WTC11 (cell line): ENCODE measurements around the gene ZNF521. TPM values are rescaled to one million over a fixed set of nuclear protein-coding genes. Genes with fewer than 3 reads are reported as not detected.

ENCODE experiments used
- ATAC-seq: fragments of 200-7000 bp; cut with Tn5 transposase; 2 replicates; pipeline ENCODE4 v1.10.0; 2021; ENCODE audit warnings: mild to moderate bottlenecking, moderate library complexity
- CTCF ChIA-PET: fragments of 300-600 bp; sonication (Branson Sonifier 250); formaldehyde crosslinking; loops from one replicate; lab custom pipeline; 2021; ENCODE audit warnings: antibody characterized with exemption; lab: Charles Lee
- POLR2A ChIA-PET: fragments of 350-600 bp; sonication (Branson Sonifier 250); formaldehyde crosslinking; loops from one replicate; lab custom pipeline; 2021; ENCODE audit warnings: antibody characterized with exemption; lab: Charles Lee
- DNase-seq: peaks from one replicate; pipeline ENCODE4 v3.0.0; 2021; ENCODE audit warnings: low spot score
- H3K27ac Mint-ChIP-seq: 2 replicates; pipeline ENCODE4 v1.8.0; 2021; ENCODE audit warnings: mixed read lengths
- H3K27me3 Mint-ChIP-seq: 2 replicates; pipeline ENCODE4 v1.8.0; 2021; ENCODE audit warnings: low read depth, mild to moderate bottlenecking, moderate library complexity, mixed read lengths
- H3K36me3 Mint-ChIP-seq: 2 replicates; pipeline ENCODE4 v1.8.0; 2021; ENCODE audit warnings: mixed read lengths
- H3K4me1 Mint-ChIP-seq: 2 replicates; pipeline ENCODE4 v1.8.0; 2022; ENCODE audit warnings: mixed read lengths
- H3K4me3 Mint-ChIP-seq: 2 replicates; pipeline ENCODE4 v1.8.0; 2021; ENCODE audit warnings: mild to moderate bottlenecking, moderate library complexity, mixed read lengths
- H3K9me3 Mint-ChIP-seq: 2 replicates; pipeline ENCODE4 v1.8.0; 2021; ENCODE audit warnings: mixed read lengths
- ARID4B ChIP-seq: sonication (generic); formaldehyde crosslinking; IDR thresholded peaks from 2 replicates; pipeline ENCODE4 v1.8.0; 2023; ENCODE audit warnings: missing genetic modification reagents, mild to moderate bottlenecking, borderline replicate concordance
- IRF1 ChIP-seq: sonication (generic); formaldehyde crosslinking; IDR thresholded peaks from 2 replicates; pipeline ENCODE4 v1.8.0; 2023; ENCODE audit warnings: missing genetic modification reagents
- IRF2 ChIP-seq: sonication (generic); formaldehyde crosslinking; IDR thresholded peaks from 2 replicates; pipeline ENCODE4 v1.8.0; 2022; ENCODE audit warnings: low read depth, missing genetic modification reagents, borderline replicate concordance
- JUN ChIP-seq: sonication (generic); formaldehyde crosslinking; IDR thresholded peaks from 2 replicates; pipeline ENCODE4 v1.8.0; 2023; ENCODE audit warnings: mild to moderate bottlenecking, missing genetic modification reagents
- MXD4 ChIP-seq: fragments of 250-450 bp; sonication (Bioruptor Pico); IDR thresholded peaks from 2 replicates; pipeline ENCODE4 v1.8.0; 2021; ENCODE audit warnings: mild to moderate bottlenecking, moderate library complexity, borderline replicate concordance
- NR3C1 ChIP-seq: sonication (generic); formaldehyde crosslinking; conservative IDR thresholded peaks from 2 replicates; pipeline ENCODE4 v1.8.1; 2023; ENCODE audit warnings: low read depth, mild to moderate bottlenecking, missing genetic modification reagents
- TP53 ChIP-seq: sonication (generic); formaldehyde crosslinking; IDR thresholded peaks from 2 replicates; pipeline ENCODE4 v1.8.1; 2023; ENCODE audit warnings: mild to moderate bottlenecking, missing genetic modification reagents
- USF2 ChIP-seq: sonication (generic); formaldehyde crosslinking; IDR thresholded peaks from 2 replicates; pipeline ENCODE4 v1.8.1; 2023; ENCODE audit warnings: mild to moderate bottlenecking, missing genetic modification reagents, moderate library complexity
- ZNF138 ChIP-seq: sonication (generic); formaldehyde crosslinking; conservative IDR thresholded peaks from 2 replicates; pipeline ENCODE4 v1.8.1; 2022; ENCODE audit warnings: mild to moderate bottlenecking, moderate library complexity, missing genetic modification reagents
- ZNF263 ChIP-seq: sonication (generic); formaldehyde crosslinking; IDR thresholded peaks from 2 replicates; pipeline ENCODE4 v1.8.1; 2022; ENCODE audit warnings: low read depth, mild to moderate bottlenecking, moderate library complexity, missing genetic modification reagents
- total RNA-seq: library from RNA; stranded (reverse); gene quantifications from 3 replicates; pipeline ENCODE4 v1.2.3, GENCODE V29; 2021
- TF ChIP-seq, protein P1 (sequence below): sonication (generic); formaldehyde crosslinking; IDR thresholded peaks from 2 replicates; pipeline ENCODE4 v1.8.1; 2023; ENCODE audit warnings: mild to moderate bottlenecking, missing genetic modification reagents, moderate library complexity
- TF ChIP-seq, protein P2 (sequence below): sonication (generic); formaldehyde crosslinking; IDR thresholded peaks from 2 replicates; pipeline ENCODE4 v1.8.0; 2022; ENCODE audit warnings: mild to moderate bottlenecking, missing genetic modification reagents

The ZNF521 gene
- total RNA-seq, 1 experiment from 2014 or later = 15.3 TPM

DNA sequence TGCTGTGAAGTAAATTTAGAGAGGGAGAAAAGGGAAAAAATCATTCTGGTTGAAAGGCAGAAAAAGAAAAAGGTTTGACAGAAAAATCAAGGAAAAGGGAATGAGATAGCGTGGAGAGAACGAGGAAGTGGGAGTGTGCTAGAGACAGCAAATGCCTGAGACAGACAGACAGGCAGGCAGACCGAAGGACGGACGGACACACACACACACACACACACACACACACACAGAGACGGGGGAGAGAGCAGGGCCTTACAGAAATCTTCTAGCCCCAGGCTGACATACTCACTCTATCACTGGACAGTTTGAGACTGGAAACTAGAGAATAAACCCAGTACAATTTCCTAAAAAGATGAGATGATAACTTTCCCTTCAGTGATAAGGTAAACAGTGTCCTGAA, 238.4 kb downstream of the ZNF521 start:
- Mint-ChIP-seq H3K27ac (peak overlapping the region; percentile 54; the same call in 1 of the 2 replicates), H3K4me3 (no peak overlapping the region), H3K36me3 (peaks cover 8% of the 10 kb centered on the region), H3K9me3 (peaks cover 11% of the 10 kb centered on the region), H3K27me3 (no peaks in the 10 kb centered on the region), H3K4me1 (peaks cover 26% of the 10 kb centered on the region)
- CTCF ChIA-PET = no interaction called here
- TF ChIP-seq ZNF263 (CRISPR knock-in tag) = no peak
- no peak for TF ChIP-seq NR3C1
- no peak for ATAC-seq
- POLR2A ChIA-PET = no interaction called here
- no peak for DNase-seq

- no peak overlapping the region for H3K4me3 Mint-ChIP-seq
- peaks cover 11% of the 10 kb centered on the region for H3K9me3 Mint-ChIP-seq
- CTCF ChIA-PET = no interaction called here
- TF ChIP-seq ZNF138 (no peak), TP53 (CRISPR knock-in tag) (no peak), USF2 (no peak), IRF2 (no peak), MXD4 (CRISPR knock-in tag) (no peak), JUN (CRISPR knock-in tag) (no peak)
- TF ChIP-seq, protein P1, sequence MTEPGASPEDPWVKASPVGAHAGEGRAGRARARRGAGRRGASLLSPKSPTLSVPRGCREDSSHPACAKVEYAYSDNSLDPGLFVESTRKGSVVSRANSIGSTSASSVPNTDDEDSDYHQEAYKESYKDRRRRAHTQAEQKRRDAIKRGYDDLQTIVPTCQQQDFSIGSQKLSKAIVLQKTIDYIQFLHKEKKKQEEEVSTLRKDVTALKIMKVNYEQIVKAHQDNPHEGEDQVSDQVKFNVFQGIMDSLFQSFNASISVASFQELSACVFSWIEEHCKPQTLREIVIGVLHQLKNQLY (CRISPR knock-in tag) = no peak
- peaks cover 26% of the 10 kb centered on the region for H3K4me1 Mint-ChIP-seq
- H3K27me3 Mint-ChIP-seq = no peaks in the 10 kb centered on the region
- no peak overlapping the region for H3K27ac Mint-ChIP-seq
- no peak for DNase-seq
- ATAC-seq = peak; percentile 80
- H3K36me3 Mint-ChIP-seq = peaks cover 8% of the 10 kb centered on the region
- POLR2A ChIA-PET = no interaction called here
These were observed 239.0 kb downstream of the ZNF521 start for GRCh38 chr18:25112821-25113434.

- H3K36me3 Mint-ChIP-seq = peaks cover 8% of the 10 kb centered on the region
- TF ChIP-seq IRF1 (CRISPR knock-in tag) (no peak), ARID4B (CRISPR knock-in tag) (no peak)
- TF ChIP-seq, protein P2, sequence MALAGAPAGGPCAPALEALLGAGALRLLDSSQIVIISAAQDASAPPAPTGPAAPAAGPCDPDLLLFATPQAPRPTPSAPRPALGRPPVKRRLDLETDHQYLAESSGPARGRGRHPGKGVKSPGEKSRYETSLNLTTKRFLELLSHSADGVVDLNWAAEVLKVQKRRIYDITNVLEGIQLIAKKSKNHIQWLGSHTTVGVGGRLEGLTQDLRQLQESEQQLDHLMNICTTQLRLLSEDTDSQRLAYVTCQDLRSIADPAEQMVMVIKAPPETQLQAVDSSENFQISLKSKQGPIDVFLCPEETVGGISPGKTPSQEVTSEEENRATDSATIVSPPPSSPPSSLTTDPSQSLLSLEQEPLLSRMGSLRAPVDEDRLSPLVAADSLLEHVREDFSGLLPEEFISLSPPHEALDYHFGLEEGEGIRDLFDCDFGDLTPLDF (CRISPR knock-in tag) = no peak
- no peaks in the 10 kb centered on the region for H3K27me3 Mint-ChIP-seq
- ATAC-seq = no peak
- H3K27ac Mint-ChIP-seq = no peak overlapping the region
- no peak overlapping the region for H3K4me3 Mint-ChIP-seq
- no peak for DNase-seq
- peaks cover 8% of the 10 kb centered on the region for H3K9me3 Mint-ChIP-seq
- peaks cover 26% of the 10 kb centered on the region for H3K4me1 Mint-ChIP-seq
- POLR2A ChIA-PET = no interaction called here
- CTCF ChIA-PET = no interaction called here
These were observed 240.3 kb downstream of the ZNF521 start for GRCh38 chr18:25111377-25112288.
